Fibroblast of lung (primary cell): ENCODE data around the gene PSMB2.

Experiments
- EZH2 ChIP-seq: IDR thresholded peaks from 2 replicates; pipeline ENCODE4 v1.5.1; 2012; ENCODE audit warnings: low read length, control low read depth, mild to moderate bottlenecking; ENCODE audit errors: missing control alignments
- TF ChIP-seq, protein P1 (sequence below), 2 donors: IDR thresholded peaks in 1 of 2; conservative IDR thresholded peaks in 1 of 2; 1 replicate in 1 of 2; 2 replicates in 1 of 2; pipeline ENCODE4 v1.5.1; 2011 to 2012; ENCODE audit warnings: low read length in 2 of 2, control low read depth in 1 of 2, inconsistent platforms in 1 of 2, low read depth in 1 of 2, mild to moderate bottlenecking in 1 of 2

DNA sequence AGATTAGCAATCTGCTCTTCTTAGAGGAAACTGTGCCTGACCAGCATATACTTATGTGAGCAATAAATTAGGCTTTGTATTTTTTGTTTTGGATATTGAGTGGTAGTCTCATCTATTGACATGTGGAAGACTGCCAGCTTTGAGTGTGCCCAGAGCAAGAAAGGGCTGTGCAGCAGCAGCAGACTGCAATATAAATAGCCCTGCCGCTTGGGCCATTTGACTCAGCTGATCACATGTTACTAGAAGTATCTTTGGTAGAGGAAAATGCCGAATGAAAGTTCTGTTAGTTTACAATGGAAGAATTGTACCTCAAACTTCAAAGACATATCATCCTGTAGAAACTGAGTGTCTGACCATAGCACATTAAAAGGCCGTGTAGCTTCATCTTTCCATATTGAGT lies 9.1 kb upstream of the PSMB2 start:
- TF ChIP-seq, protein P1, sequence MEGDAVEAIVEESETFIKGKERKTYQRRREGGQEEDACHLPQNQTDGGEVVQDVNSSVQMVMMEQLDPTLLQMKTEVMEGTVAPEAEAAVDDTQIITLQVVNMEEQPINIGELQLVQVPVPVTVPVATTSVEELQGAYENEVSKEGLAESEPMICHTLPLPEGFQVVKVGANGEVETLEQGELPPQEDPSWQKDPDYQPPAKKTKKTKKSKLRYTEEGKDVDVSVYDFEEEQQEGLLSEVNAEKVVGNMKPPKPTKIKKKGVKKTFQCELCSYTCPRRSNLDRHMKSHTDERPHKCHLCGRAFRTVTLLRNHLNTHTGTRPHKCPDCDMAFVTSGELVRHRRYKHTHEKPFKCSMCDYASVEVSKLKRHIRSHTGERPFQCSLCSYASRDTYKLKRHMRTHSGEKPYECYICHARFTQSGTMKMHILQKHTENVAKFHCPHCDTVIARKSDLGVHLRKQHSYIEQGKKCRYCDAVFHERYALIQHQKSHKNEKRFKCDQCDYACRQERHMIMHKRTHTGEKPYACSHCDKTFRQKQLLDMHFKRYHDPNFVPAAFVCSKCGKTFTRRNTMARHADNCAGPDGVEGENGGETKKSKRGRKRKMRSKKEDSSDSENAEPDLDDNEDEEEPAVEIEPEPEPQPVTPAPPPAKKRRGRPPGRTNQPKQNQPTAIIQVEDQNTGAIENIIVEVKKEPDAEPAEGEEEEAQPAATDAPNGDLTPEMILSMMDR (conservative IDR thresholded peaks at IDR 0.05 in 1 of 2, IDR thresholded peaks at IDR 0.05 in 1 of 2; ENCODE audit: low read depth in 1 of 2, low read length in 2 of 2) = no peak
- TF ChIP-seq EZH2 = no peak
